Measurements from ENCODE around the gene RAD51C.
"Not testable (repeated sequence)": the region's sequence is repeated elsewhere in the genome, so short reads cannot be mapped to it uniquely, and the experiment has no call there.

The RAD51C gene

GRCh38 chr17:58679263-58680037, 13.0 kb upstream of the RAD51C start:
- DNase-seq (ENCODE audit: low read depth, low spot score): no peak
- H3K27ac ChIP-seq: no peak overlapping the region

- DNase-seq (ENCODE audit: low read depth, low spot score): no peak
- no peak overlapping the region for H3K27ac ChIP-seq
Measured at GRCh38 chr17:58680038-58680369, 12.4 kb upstream of the RAD51C start.

- no peak overlapping the region for H3K27ac ChIP-seq
- DNase-seq (ENCODE audit: low read depth, low spot score): no peak
Measured at GRCh38 chr17:58684003-58684402, 8.4 kb upstream of the RAD51C start.

GRCh38 chr17:58684462-58684861, 7.9 kb upstream of the RAD51C start:
- not testable (repeated sequence) for DNase-seq (ENCODE audit: low read depth, low spot score); H3K27ac ChIP-seq

GRCh38 chr17:58686980-58687379, 5.4 kb upstream of the RAD51C start:
- H3K27ac ChIP-seq: no peak overlapping the region
- DNase-seq (ENCODE audit: low read depth, low spot score): no peak

GRCh38 chr17:58688521-58688920, 3.9 kb upstream of the RAD51C start:
- no peak overlapping the region for H3K27ac ChIP-seq
- DNase-seq (ENCODE audit: low read depth, low spot score): no peak

GRCh38 chr17:58690033-58690432, 2.4 kb upstream of the RAD51C start:
- H3K27ac ChIP-seq; DNase-seq (ENCODE audit: low read depth, low spot score): not testable (repeated sequence)

- no peak for DNase-seq (ENCODE audit: low read depth, low spot score)
- H3K27ac ChIP-seq: peak within 1 kb of the TSS; percentile 58
Measured at GRCh38 chr17:58691701-58692238, 632 bp upstream of the RAD51C start, which contains the start of gene TEX14. TEX14 (minus strand) TSS chr17:58692045; CDS start chr17:58652001, 40,044 bp downstream.

GRCh38 chr17:58693208-58693607, 806 bp downstream of the RAD51C start:
- no peak for DNase-seq (ENCODE audit: low read depth, low spot score)

GRCh38 chr17:58693751-58694150, 1.3 kb downstream of the RAD51C start:
- DNase-seq (ENCODE audit: low read depth, low spot score): no peak
- peak overlapping the region; percentile 58 for H3K27ac ChIP-seq

More at GRCh38 chr17:58693208-58693607, 806 bp downstream of the RAD51C start:
- H3K27ac ChIP-seq: peak overlapping the region; percentile 58

GRCh38 chr17:58694302-58694701, 1.9 kb downstream of the RAD51C start:
- DNase-seq (ENCODE audit: low read depth, low spot score): no peak
- H3K27ac ChIP-seq: no peak overlapping the region

- H3K27ac ChIP-seq: no peak overlapping the region
Measured at GRCh38 chr17:58694826-58695225, 2.4 kb downstream of the RAD51C start.

GRCh38 chr17:58699771-58700170, 7.4 kb downstream of the RAD51C start:
- no peak for DNase-seq (ENCODE audit: low read depth, low spot score)
- no peak overlapping the region for H3K27ac ChIP-seq

More at GRCh38 chr17:58694826-58695225, 2.4 kb downstream of the RAD51C start:
- DNase-seq (ENCODE audit: low read depth, low spot score): no peak

GRCh38 chr17:58702045-58702476, 9.7 kb downstream of the RAD51C start:
- DNase-seq (ENCODE audit: low read depth, low spot score): no peak
- no peak overlapping the region for H3K27ac ChIP-seq

- no peak overlapping the region for H3K27ac ChIP-seq
- no peak for DNase-seq (ENCODE audit: low read depth, low spot score)
Measured at GRCh38 chr17:58702708-58703107, 10.3 kb downstream of the RAD51C start.

GRCh38 chr17:58703137-58703915, 10.9 kb downstream of the RAD51C start:
- no peak overlapping the region for H3K27ac ChIP-seq
- no peak for DNase-seq (ENCODE audit: low read depth, low spot score)

- no peak for DNase-seq (ENCODE audit: low read depth, low spot score)
Measured at GRCh38 chr17:58703916-58704286, 11.5 kb downstream of the RAD51C start.

GRCh38 chr17:58706351-58707140, 14.1 kb downstream of the RAD51C start:
- H3K27ac ChIP-seq: no peak overlapping the region
- DNase-seq (ENCODE audit: low read depth, low spot score): no peak

More at GRCh38 chr17:58703916-58704286, 11.5 kb downstream of the RAD51C start:
- no peak overlapping the region for H3K27ac ChIP-seq

- H3K27ac ChIP-seq: no peak overlapping the region
- DNase-seq (ENCODE audit: low read depth, low spot score): no peak
Measured at GRCh38 chr17:58710948-58711552, 18.6 kb downstream of the RAD51C start.

GRCh38 chr17:58722274-58722673, 29.9 kb downstream of the RAD51C start:
- H3K27ac ChIP-seq: no peak overlapping the region
- no peak for DNase-seq (ENCODE audit: low read depth, low spot score)

All from epithelial cell of prostate (primary cell).